HG03520 (cell line): Measurements from ENCODE around the gene IFITM5.

Source experiments
- ATAC-seq: cut with Tn5 transposase; IDR thresholded peaks from one replicate; pipeline ENCODE4 v1.9.1; 2021; ENCODE audit warnings: mild to moderate bottlenecking, moderate library complexity; ENCODE audit not compliant: unreplicated experiment

The IFITM5 gene

GRCh38 chr11:285021-285893 lies 14.1 kb downstream of the IFITM5 start:
- ATAC-seq: no peak

- ATAC-seq: no peak
Observed at GRCh38 chr11:284105-285020, 15.0 kb downstream of the IFITM5 start.

GRCh38 chr11:283405-284104 lies 15.8 kb downstream of the IFITM5 start:
- no peak for ATAC-seq

- ATAC-seq: no peak
Observed at GRCh38 chr11:282630-283360, 16.5 kb downstream of the IFITM5 start.

- ATAC-seq: no peak
Observed at GRCh38 chr11:282171-282570, 17.2 kb downstream of the IFITM5 start.

- no peak for ATAC-seq
Observed at GRCh38 chr11:281486-282161, 17.7 kb downstream of the IFITM5 start.

- no peak for ATAC-seq
Observed at GRCh38 chr11:280706-281485, 18.4 kb downstream of the IFITM5 start.

- ATAC-seq: no peak
Observed at GRCh38 chr11:279966-280705, 19.2 kb downstream of the IFITM5 start.

- ATAC-seq: no peak
Observed at GRCh38 chr11:279040-279965, 20.0 kb downstream of the IFITM5 start.

- no peak for ATAC-seq
Observed at GRCh38 chr11:278001-278951, 21.1 kb downstream of the IFITM5 start, which contains the start of gene NLRP6. TSS of gene NLRP6 (plus strand) at chr11:278407. CDS start at chr11:278570, 163 bp downstream.

GRCh38 chr11:276219-276618 lies 23.1 kb downstream of the IFITM5 start:
- no peak for ATAC-seq

- ATAC-seq: no peak
Observed at GRCh38 chr11:272931-273198, 26.5 kb downstream of the IFITM5 start.

GRCh38 chr11:272195-272930 lies 27.0 kb downstream of the IFITM5 start:
- ATAC-seq: no peak

- no peak for ATAC-seq
Observed at GRCh38 chr11:271319-271715, 28.0 kb downstream of the IFITM5 start.

- ATAC-seq: no peak
Observed at GRCh38 chr11:270451-271318, 28.6 kb downstream of the IFITM5 start.
